Measurements from ENCODE around the gene ACBD3.

ACBD3 gene

DNA sequence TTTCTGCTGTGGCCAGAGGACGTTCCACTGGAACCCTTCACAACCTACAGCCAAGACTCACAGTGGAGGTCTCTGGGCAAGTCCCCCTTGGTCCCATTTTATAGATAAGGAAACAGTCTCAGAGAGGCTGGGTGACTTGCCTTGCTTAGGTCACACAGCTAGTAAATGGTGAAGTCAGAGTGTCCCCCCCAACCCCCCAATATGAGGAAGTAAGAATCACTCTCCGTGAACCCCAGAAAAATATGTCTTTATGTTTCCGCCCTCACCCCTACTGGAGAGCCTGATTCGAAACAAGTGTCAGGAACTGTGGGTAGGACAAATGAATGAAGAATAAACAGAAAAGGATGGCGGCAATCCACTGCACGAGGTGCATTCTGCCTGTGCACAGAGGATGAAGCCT is 67.4 kb downstream of the ACBD3 start:
- no peak for DNase-seq (ENCODE audit: insufficient read length)
- no peak for FAIRE-seq
- no peak for TF ChIP-seq TAF1 (IDR thresholded peaks at IDR 0.05; ENCODE audit: borderline replicate concordance, low read depth, low read length)
- TF ChIP-seq POLR2AphosphoS5 (IDR thresholded peaks at IDR 0.05; ENCODE audit: low read depth, low read length): no peak
- no peak for TF ChIP-seq POLR2A (IDR thresholded peaks at IDR 0.05; ENCODE audit: low read depth, low read length)

DNA sequence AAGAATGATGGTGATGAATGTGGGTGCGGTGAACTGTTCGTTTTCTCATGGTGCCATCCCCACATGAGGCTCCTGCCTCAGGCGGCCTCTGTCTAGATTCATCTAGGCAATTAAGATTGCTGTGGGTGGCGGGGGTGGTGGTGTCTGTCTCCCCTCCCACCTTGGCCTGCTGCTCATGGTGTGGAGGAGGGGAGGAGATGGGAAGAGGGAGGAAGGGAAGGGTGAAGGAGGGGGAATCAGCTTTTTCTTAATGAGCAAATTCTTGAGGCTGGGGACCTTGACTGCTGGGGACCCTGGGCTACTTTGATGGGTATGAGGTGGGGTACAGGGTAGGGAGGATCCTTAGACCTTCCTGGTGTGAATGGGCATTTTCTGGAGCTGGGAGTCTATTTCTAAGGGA is 68.2 kb downstream of the ACBD3 start:
- TF ChIP-seq POLR2A (IDR thresholded peaks at IDR 0.05; ENCODE audit: low read depth, low read length) (no peak), POLR2AphosphoS5 (IDR thresholded peaks at IDR 0.05; ENCODE audit: low read depth, low read length) (no peak), TAF1 (IDR thresholded peaks at IDR 0.05; ENCODE audit: borderline replicate concordance, low read depth, low read length) (no peak)
- DNase-seq (ENCODE audit: insufficient read length) (no peak), FAIRE-seq (no peak)

DNA sequence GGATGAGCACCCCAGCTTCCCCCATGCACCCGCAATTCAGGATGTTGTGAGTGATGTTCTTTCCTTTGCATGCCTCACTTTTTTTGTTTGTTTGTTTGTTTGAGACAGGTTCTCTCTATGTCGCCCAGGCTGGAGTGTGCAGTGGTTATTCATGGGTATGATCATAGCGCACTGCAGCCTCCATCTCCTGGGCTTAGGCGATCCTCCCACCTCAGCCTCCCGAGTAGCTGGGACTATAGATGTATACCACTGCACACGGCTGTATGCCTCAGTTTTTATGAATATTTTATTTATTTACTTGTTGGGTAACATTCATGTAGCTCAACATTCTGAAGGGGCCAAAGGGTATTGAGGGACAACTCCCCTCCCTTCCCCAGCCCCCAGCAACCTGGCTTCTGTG is 69.2 kb downstream of the ACBD3 start:
- DNase-seq (ENCODE audit: insufficient read length) (no peak), FAIRE-seq (no peak)
- TF ChIP-seq POLR2A (IDR thresholded peaks at IDR 0.05; ENCODE audit: low read depth, low read length): no peak
- TF ChIP-seq TAF1 (IDR thresholded peaks at IDR 0.05; ENCODE audit: borderline replicate concordance, low read depth, low read length): no peak
- TF ChIP-seq POLR2AphosphoS5 (IDR thresholded peaks at IDR 0.05; ENCODE audit: low read depth, low read length): no peak

DNA sequence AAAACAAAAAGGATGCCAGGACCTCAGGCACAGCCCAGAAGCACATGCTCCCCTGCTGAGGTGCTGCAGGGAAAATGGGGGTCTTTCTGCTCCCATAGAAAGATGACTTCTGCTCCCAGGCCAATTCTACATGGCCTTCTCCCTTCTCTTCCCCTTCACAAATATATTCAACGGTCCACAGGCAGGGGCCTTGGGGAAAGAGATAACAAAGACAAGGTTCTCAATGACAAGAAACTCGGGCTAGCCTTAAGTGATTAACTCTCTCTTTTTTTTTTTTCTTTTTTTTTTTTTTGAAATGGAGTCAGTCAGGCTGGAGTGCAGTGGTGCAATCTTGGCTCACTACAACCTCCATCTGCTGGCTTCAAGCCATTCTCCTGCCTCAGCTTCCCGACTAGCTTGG is 69.9 kb downstream of the ACBD3 start:
- TF ChIP-seq POLR2A (IDR thresholded peaks at IDR 0.05; ENCODE audit: low read depth, low read length) (no peak), POLR2AphosphoS5 (IDR thresholded peaks at IDR 0.05; ENCODE audit: low read depth, low read length) (no peak), TAF1 (IDR thresholded peaks at IDR 0.05; ENCODE audit: borderline replicate concordance, low read depth, low read length) (no peak)
- no peak for DNase-seq (ENCODE audit: insufficient read length)
- FAIRE-seq: no peak

DNA sequence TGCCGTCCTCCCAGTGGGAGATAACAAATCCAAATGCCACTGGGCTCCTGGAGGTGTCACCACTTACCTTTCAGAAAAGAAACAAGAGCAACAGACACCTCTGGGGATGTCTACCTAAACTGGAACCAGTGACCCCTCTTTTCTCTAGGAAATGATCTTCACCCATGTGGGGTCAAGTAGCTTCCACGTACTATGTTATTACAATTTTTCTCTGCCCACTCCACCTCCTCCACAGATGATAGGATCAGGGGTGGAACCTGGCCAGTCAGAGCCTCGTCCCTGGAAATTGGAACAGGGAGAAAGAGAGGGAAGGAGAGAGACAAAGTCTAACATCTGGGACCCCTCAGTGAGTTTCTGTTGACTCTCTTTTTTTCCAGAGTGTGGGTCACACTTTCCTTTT is 73.9 kb downstream of the ACBD3 start:
- FAIRE-seq (no peak), DNase-seq (ENCODE audit: insufficient read length) (no peak)
- no peak for TF ChIP-seq POLR2A (IDR thresholded peaks at IDR 0.05; ENCODE audit: low read depth, low read length)
- no peak for TF ChIP-seq POLR2AphosphoS5 (IDR thresholded peaks at IDR 0.05; ENCODE audit: low read depth, low read length)
- TF ChIP-seq TAF1 (IDR thresholded peaks at IDR 0.05; ENCODE audit: borderline replicate concordance, low read depth, low read length): no peak

DNA sequence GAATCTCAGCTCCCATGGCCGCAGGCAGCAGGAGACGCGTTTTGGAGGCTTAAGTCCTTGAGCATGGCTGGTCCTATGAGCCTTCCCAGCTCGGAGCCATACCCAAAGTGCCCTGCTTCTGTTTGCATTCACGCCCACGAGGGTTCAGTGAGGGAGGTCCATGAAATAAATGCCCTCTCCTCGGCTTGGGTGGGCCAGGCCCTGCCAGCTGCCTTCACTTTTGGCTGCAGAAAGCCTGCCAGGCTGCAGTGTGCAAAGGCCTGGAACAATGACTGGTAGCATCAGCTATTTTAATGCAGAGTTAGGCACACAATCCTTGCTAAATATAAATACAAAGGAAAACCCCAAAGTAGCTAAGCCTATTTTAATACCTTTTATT is 74.7 kb downstream of the ACBD3 start:
- TF ChIP-seq POLR2AphosphoS5 (IDR thresholded peaks at IDR 0.05; ENCODE audit: low read depth, low read length) (no peak), POLR2A (IDR thresholded peaks at IDR 0.05; ENCODE audit: low read depth, low read length) (no peak)
- FAIRE-seq: no peak
- DNase-seq (ENCODE audit: insufficient read length): no peak

DNA sequence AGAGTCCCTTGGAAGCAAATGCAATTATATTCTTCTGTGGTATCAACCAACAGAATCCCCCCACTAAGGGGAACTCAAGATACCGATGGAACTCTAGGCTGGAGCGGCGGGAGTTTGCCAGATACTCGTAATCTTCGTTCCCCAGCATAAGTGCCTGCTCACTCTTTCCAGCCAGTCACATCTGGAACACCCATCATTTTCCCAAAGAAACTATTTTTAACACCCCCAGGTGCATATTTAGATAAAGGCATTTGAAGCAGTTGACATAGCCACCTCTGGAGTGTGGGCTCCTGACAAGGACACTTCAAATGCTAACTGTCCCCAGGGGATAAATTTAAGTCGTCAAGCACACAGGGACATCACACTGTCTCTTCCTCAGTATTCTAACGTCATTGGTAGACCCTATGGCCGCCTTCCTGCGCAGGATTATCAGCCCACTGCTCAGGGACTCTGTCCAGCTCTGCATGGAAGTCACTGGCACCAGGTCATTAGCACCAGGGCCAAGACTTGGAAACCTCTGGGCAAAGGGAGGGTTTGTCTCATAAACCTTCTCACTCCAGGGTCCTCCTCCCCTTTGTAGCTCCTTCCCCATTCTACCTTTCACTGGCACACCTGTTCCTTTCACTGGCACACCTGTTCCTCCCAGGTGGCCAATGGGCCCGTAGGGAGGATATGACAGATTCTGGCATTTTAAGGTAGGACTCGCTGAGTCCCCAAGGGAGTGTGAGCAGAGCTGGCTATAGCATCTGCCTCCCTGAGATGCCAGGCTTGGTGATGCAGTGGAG is 75.3 kb downstream of the ACBD3 start:
- no peak for TF ChIP-seq TAF1 (IDR thresholded peaks at IDR 0.05; ENCODE audit: borderline replicate concordance, low read depth, low read length)
- DNase-seq (ENCODE audit: insufficient read length) (no peak), FAIRE-seq (peak; percentile 44)

DNA sequence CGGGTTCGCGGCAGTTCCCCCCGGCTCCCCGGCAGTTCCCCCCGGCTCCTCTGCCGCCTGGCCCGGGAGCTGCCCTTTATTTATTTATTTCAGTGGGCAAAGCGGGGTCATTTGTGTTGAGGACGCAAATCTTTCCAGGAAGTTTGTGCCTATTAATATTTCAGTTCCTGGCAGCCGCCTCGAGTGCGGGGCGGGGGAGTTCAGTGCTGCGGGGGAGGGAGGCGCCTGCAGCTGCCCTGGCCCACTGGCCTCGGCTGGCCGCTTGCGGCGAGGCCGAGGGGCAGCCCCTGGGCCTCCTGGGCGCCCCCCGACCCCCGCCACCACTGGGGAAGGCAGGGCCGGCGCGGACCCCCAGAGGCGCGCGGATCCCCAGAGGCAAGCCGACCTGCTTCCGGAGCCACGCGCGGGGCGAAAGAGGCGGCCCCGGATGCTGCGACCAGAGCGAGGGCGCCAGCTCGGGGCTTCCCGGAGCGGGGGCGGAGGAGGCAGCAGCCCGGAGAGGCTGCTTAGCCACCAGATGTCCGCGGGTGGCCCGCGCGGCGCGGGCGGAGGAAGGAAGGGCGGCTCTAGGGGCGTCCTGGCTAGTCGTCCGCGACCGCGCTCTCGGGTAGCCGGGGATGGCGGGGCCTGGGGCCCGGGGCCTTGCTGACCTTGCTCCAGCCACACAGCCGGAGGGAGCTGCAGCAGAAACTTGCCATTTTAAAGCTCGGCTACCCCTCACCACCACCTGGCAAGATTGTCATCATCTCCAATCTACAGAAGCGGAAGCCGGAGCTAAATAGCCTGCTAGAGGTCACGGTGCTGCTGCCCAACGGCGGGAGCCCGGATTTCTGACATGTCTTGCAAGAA is 76.1 kb downstream of the ACBD3 start:
- DNase-seq (ENCODE audit: insufficient read length): peak; percentile 95

DNA sequence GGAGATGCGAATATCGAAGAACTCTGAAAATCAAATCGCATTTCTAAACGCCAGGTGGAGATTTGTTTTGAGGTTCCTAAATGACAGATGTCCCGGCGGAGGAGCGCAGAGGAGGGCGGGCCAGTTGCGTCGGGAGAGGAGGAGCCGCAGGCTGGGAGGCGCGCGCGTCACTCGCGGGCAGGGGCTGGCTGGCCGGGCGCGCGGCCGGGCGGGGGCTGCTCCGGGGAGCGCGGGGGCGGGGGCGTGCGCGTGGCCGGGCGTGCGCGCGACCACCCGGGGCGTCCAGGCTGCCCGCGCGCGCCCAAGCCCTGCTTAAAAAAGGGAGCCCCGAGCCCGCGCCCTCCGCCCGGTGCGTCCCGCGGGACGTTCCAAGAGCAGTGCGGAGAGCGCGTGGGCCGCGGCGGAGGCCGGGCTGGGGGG is 76.7 kb downstream of the ACBD3 start:
- TF ChIP-seq POLR2AphosphoS5 (IDR thresholded peaks at IDR 0.05; ENCODE audit: low read depth, low read length): no peak
- no peak for TF ChIP-seq POLR2A (IDR thresholded peaks at IDR 0.05; ENCODE audit: low read depth, low read length)
- TF ChIP-seq TAF1 (IDR thresholded peaks at IDR 0.05; ENCODE audit: borderline replicate concordance, low read depth, low read length): no peak
- DNase-seq (ENCODE audit: insufficient read length) (peak; percentile 97), FAIRE-seq (peak; percentile 86)

More for the DNA sequence above, 76.1 kb downstream of the ACBD3 start:
- FAIRE-seq: peak; percentile 81
- TF ChIP-seq POLR2AphosphoS5 (IDR thresholded peaks at IDR 0.05; ENCODE audit: low read depth, low read length) (peak; percentile 73; the same call in 1 of the 2 replicates), POLR2A (IDR thresholded peaks at IDR 0.05; ENCODE audit: low read depth, low read length) (peak; percentile 82), TAF1 (IDR thresholded peaks at IDR 0.05; ENCODE audit: borderline replicate concordance, low read depth, low read length) (peak; percentile 45; the same call in 1 of the 2 replicates)

DNA sequence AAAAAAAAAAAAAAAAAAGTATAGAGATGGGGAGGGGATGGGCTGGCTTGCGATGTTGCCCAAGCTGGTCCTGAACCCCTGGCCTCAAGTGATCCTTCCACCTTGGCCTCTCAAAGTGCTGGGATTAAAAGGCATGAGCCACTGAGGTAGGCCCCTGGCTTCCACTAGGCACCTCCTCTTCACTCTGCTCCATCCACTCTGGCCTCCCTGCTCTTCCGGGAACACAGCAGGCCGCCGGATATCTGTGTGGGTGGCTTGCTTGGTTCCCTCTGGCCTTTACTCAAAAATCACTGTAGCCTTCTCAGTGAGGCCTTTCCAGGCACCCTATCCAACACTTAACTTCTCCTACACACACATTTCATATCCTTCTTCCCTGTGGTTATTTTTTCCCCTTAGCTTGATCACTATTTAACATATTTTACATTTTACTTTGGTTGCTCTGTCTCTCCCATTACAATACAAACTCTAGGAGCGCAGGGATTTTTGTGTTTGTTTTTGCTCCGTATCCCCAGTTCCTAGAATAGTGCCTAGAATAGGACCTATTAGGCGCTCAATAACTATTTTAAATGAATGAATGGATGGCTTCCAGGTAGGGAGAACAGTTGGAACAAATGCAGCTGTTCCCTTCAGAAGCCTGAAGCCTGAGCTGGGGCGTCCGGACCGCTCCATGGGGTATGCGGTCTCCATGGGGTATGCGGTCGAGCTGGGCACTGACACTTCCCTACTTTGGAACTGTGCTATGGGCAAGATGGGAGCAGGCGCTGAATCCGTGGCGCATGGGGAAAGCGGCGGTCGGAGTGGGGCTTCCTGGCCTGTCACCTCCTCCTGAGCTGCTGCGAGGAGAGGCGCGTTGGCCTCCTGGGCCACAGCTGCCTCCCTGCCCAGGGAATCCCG is 77.4 kb downstream of the ACBD3 start:
- no peak for DNase-seq (ENCODE audit: insufficient read length)
- TF ChIP-seq POLR2AphosphoS5 (IDR thresholded peaks at IDR 0.05; ENCODE audit: low read depth, low read length): no peak
- no peak for TF ChIP-seq TAF1 (IDR thresholded peaks at IDR 0.05; ENCODE audit: borderline replicate concordance, low read depth, low read length)
- no peak for TF ChIP-seq POLR2A (IDR thresholded peaks at IDR 0.05; ENCODE audit: low read depth, low read length)
- no peak for FAIRE-seq
